Placental pericyte (primary cell): Measurements from ENCODE around the gene NOS3. TPM values are rescaled to one million over a fixed set of nuclear protein-coding genes. Genes with fewer than 3 reads are reported as not detected.

Experiments
- total RNA-seq: library from RNA; depleted of rRNA; stranded (reverse); fragments of >200 nt; gene quantifications from 2 replicates; pipeline ENCODE4 v1.2.3, GENCODE V29; 2012

The NOS3 gene
- total RNA-seq: 4.6 and 4.7 TPM in 2 replicates

GRCh38 chr7:150990416-150991186, at the start of gene NOS3:
NOS3 (plus strand) TSS chr7:150991017; CDS start chr7:150993804, 2,787 bp downstream.

GRCh38 chr7:150978126-150978789, 12.6 kb upstream of the NOS3 start, which contains the start of gene KCNH2:
KCNH2 (minus strand) TSS chr7:150978321; CDS start chr7:150977913, 408 bp downstream.

GRCh38 chr7:151024435-151025056, 33.7 kb downstream of the NOS3 start, which contains the start of gene ATG9B:
ATG9B (minus strand) TSS chr7:151024494; CDS start chr7:151024423, 71 bp downstream.

GRCh38 chr7:151028131-151028947, 37.5 kb downstream of the NOS3 start, which contains the start of gene ABCB8:
ABCB8 (plus strand) TSS chr7:151028450; CDS start chr7:151028516, 66 bp downstream.

GRCh38 chr7:151047976-151048815, 57.4 kb downstream of the NOS3 start, which contains the start of gene ASIC3:
ASIC3 (plus strand) TSS chr7:151048531; CDS start chr7:151048886, 355 bp downstream.

GRCh38 chr7:151057506-151057988, 66.7 kb downstream of the NOS3 start, which contains the start of gene CDK5:
CDK5 (minus strand) TSS chr7:151057897; CDS start chr7:151057848, 49 bp downstream.

GRCh38 chr7:151059367-151060112, 68.7 kb downstream of the NOS3 start, which contains the start of gene SLC4A2:
SLC4A2 (plus strand) TSS chr7:151059589; CDS start chr7:151061988, 2,399 bp downstream.

Other genes with a start within 250 kb of the NOS3 start
- gene TMEM176B, start 190.7 kb upstream of the NOS3 start, total RNA-seq: 0.29 TPM in 1 of 2 replicates, not detected in the other
- gene TMEM176A, start 190.2 kb upstream of the NOS3 start, total RNA-seq: not detected in 2 replicates
- gene AOC1, start 138.5 kb upstream of the NOS3 start, total RNA-seq: not detected in 2 replicates
- 0.22 TPM in 1 of 2 replicates, not detected in the other for gene KCNH2, start 12.7 kb upstream of the NOS3 start, total RNA-seq
- not detected in 2 replicates for gene ATG9B, start 33.5 kb downstream of the NOS3 start, total RNA-seq
- 39.4 and 51.7 TPM in 2 replicates for gene ABCB8, start 37.4 kb downstream of the NOS3 start, total RNA-seq
- gene ASIC3, start 57.5 kb downstream of the NOS3 start, total RNA-seq: 0.44 TPM in 1 of 2 replicates, not detected in the other
- 18.2 and 29.6 TPM in 2 replicates for gene CDK5, start 66.9 kb downstream of the NOS3 start, total RNA-seq
- 155 and 223 TPM in 2 replicates for gene SLC4A2, start 68.6 kb downstream of the NOS3 start, total RNA-seq
- gene FASTK, start 89.8 kb downstream of the NOS3 start, total RNA-seq: 76.6 and 103 TPM in 2 replicates
- gene TMUB1, start 92.5 kb downstream of the NOS3 start, total RNA-seq: 29.1 and 33.1 TPM in 2 replicates
- gene AGAP3, start 95.5 kb downstream of the NOS3 start, total RNA-seq: 79.2 and 89.7 TPM in 2 replicates
- not detected in 2 replicates for gene GBX1, start 176.7 kb downstream of the NOS3 start, total RNA-seq
- not detected in 2 replicates for gene ASB10, start 196.2 kb downstream of the NOS3 start, total RNA-seq
- gene H2BK1, start 219.5 kb downstream of the NOS3 start, total RNA-seq: not detected in 2 replicates
- 71.6 and 94.5 TPM in 2 replicates for gene ABCF2, start 236.2 kb downstream of the NOS3 start, total RNA-seq
- gene CHPF2, start 241.5 kb downstream of the NOS3 start, total RNA-seq: 92.8 and 125 TPM in 2 replicates